NB4 (cell line): ENCODE results near the gene HDAC11.

Experiments
- DNase-seq: peaks from one replicate; pipeline ENCODE4 v3.0.0; 2010; ENCODE audit warnings: low read depth
- H3K4me3 ChIP-seq: one replicate; pipeline ENCODE4 v1.5.1; 2011; ENCODE audit warnings: mild to moderate bottlenecking, low read depth, low read length, moderate library complexity
- MYC ChIP-seq: IDR thresholded peaks from 2 replicates; pipeline ENCODE4 v1.6.1; 2011; ENCODE audit warnings: low read depth, low read length
- POLR2A ChIP-seq: IDR thresholded peaks from 2 replicates; pipeline ENCODE4 v1.6.1; 2011; ENCODE audit warnings: mild to moderate bottlenecking; ENCODE audit not compliant: insufficient read length; ENCODE audit errors: extremely low read depth
- TF ChIP-seq, protein P1 (sequence below): IDR thresholded peaks from one replicate; pipeline ENCODE4 v1.5.1; 2012; ENCODE audit warnings: low read depth, low read length
- TF ChIP-seq, protein P2 (sequence below): IDR thresholded peaks from 2 replicates; pipeline ENCODE4 v1.6.1; 2011; ENCODE audit warnings: low read depth, low read length

The HDAC11 gene

DNA sequence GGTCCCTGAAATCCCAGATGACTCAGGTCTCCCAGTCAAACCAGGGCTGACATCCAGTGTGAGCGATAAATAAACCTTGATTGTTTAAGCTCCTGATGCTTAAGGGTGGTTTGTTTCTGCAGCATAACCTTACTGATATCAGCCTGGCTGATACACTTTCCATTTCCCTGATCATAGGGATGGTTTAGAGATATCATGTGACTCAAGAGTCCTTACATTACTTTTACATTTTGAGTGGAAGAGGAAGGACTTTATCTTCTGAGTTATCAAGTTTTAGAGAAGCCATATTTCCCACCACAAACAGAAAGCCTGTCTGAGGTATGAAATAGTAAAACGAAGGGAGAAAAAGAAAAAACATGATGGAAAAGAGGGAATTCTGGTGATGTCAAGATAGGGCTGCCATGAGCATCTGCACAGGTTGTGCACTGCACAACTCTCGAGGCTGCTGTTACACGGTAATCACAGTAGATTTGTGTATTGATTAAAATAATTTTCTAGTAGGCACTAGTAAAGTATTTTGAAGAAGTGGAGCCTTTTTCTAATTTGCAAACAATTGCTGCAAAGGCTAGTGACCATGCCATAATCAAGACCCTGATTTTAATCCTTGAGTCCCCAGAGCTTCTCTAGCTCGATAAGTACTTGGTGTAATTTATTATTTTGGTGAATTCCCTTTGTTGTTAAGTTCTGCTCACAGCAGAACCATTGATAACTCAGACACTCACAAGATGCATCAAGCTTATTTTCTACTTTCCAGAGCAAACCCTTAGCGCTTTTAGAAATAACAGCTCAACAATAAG, 34.7 kb downstream of the HDAC11 start:
- H3K4me3 ChIP-seq = no peak overlapping the region
- DNase-seq = no peak
- no peak for TF ChIP-seq POLR2A
- TF ChIP-seq, protein P1, sequence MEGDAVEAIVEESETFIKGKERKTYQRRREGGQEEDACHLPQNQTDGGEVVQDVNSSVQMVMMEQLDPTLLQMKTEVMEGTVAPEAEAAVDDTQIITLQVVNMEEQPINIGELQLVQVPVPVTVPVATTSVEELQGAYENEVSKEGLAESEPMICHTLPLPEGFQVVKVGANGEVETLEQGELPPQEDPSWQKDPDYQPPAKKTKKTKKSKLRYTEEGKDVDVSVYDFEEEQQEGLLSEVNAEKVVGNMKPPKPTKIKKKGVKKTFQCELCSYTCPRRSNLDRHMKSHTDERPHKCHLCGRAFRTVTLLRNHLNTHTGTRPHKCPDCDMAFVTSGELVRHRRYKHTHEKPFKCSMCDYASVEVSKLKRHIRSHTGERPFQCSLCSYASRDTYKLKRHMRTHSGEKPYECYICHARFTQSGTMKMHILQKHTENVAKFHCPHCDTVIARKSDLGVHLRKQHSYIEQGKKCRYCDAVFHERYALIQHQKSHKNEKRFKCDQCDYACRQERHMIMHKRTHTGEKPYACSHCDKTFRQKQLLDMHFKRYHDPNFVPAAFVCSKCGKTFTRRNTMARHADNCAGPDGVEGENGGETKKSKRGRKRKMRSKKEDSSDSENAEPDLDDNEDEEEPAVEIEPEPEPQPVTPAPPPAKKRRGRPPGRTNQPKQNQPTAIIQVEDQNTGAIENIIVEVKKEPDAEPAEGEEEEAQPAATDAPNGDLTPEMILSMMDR = no peak
- TF ChIP-seq, protein P2, sequence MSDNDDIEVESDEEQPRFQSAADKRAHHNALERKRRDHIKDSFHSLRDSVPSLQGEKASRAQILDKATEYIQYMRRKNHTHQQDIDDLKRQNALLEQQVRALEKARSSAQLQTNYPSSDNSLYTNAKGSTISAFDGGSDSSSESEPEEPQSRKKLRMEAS = no peak
- no peak for TF ChIP-seq MYC

DNA sequence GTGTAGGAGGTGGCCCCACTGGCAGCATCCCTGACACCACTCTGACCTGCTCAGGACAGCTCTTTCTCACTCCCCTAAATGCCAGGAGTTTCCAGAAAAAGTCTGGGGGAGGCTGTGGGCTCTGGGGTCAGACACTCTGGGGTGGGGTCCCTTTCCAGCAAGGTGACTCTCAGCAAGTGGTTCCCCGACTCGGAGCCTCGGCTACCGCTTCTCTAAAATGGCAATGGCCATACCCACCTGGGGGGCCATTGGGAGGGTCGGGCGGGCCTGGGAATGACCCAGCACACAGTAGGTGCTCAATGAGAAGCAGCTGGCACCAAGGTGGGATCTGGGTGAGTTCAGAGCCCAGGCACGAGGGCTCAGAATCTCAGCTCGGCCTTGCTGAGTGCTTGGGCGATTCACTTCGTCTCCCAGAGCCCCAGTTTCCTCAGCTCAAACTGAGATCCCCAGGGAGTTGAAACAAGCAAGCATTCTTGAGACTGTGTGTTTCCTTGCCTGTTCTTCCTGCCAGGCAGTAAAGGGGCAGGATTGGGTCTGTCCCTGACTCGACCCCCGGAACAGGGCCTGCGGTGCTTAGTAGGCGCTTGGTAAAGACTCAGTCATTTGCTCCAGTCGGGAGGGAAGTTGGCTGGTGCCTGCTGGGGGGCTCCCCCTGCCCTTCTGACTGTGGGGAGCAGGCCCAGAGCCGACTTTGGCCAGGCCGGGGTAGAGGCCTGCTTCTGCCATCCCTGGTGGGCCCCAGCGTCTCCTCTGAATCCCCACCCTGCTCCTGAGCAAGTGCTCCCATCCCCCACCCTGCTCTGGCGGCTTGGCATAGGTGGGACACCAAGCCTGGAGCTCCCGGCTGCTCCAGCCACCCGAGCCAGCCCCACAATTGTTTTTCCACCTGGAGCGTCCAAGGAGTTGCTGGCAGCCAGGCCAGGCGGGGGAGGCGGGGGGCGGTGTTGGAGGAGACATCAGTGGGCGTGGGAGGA, 36.0 kb downstream of the HDAC11 start:
- peak; percentile 26 for DNase-seq
- no peak overlapping the region for H3K4me3 ChIP-seq
- TF ChIP-seq MYC = no peak
- TF ChIP-seq, protein P1 = no peak
- no peak for TF ChIP-seq POLR2A
- TF ChIP-seq, protein P2 = no peak

DNA sequence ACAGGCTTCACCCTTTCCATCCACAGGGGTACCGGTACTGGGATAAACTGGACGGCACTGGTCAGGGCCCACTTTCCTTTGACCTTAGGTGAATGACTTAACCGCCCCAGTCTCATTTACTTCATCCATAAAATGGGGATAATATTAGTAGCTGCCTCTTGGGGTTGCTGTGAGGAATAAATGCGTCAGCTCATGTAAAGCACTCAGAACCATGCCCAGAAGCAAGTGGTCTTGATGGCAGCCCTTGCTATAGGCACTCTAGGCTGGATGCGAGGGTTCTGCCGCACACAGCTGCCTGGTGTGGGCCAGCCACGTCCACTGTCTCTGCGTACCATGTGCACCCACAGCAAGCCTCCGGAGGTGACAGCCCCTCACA, 36.6 kb downstream of the HDAC11 start:
- no peak for TF ChIP-seq MYC
- TF ChIP-seq POLR2A = no peak
- TF ChIP-seq, protein P1 = no peak
- TF ChIP-seq, protein P2 = no peak
- no peak for DNase-seq
- no peak overlapping the region for H3K4me3 ChIP-seq

DNA sequence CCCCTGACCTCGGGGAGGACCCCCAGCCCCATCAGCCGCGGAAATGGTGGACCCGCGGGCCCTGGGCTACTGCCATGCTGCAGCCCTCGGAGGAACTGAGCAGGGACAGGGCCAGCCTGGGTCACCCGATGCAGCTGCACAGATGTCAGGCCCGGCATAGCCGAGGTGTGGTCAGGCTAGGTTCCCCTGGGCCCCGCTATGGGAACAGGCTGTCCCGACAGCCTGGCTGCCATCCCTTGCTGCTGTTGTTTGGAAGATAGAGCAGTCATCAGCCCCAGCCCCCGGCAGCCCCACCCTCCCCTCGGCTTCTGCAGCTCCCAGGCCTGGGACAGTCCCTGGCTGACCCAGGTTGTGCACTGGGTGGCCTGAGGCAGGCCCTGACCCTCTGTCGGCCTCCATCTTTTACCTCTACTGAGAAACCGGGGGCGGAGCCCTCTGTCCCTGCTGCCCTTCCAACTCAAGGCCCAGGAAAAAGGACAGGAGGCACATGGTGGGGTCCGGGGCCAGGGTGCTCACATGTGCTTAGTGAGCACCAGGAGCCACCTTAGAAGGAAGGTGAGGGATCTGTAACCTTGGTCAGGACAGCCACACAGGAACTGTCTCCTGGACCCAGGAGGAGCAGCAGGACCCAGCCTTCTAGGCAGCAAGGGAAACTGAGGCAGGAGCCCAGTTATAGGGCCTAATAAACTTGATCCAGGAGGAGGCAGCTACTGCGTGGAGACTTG, 37.3 kb downstream of the HDAC11 start:
- TF ChIP-seq, protein P1 = no peak
- TF ChIP-seq MYC (no peak), POLR2A (no peak)
- H3K4me3 ChIP-seq = no peak overlapping the region
- no peak for DNase-seq

DNA sequence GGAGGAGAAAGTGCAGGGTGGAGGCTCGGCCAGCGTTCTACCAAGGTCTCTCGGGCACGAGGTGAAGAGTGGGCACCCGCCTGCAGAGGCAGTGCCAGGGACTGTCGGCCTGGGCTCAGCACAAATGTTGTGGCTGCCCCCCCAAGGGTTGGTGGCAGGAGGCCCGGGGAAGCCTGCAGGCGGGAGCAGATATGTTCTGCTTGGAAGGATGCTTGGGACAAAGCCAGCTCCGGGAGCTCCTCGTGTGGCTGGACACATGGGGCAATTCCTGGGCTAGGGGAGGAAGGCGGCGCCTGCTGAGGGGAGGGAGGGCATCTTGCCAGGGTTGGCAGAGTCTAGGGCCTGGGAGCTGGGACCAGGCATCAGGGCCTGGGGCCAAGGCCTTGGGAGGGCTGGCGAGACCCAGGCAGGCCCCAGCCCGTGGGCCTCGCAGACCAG, 38.4 kb downstream of the HDAC11 start:
- H3K4me3 ChIP-seq = no peak overlapping the region
- no peak for DNase-seq
- TF ChIP-seq, protein P2 = no peak
- no peak for TF ChIP-seq MYC
- no peak for TF ChIP-seq POLR2A
- TF ChIP-seq, protein P1 = no peak
